Suppressor macrophage treated with lipopolysaccharide for 1 hour (primary cell): Measurements from ENCODE around the gene FAM199X.
"Not testable (repeated sequence)": the region's sequence is repeated elsewhere in the genome, so short reads cannot be mapped to it uniquely, and the experiment has no call there.

Source experiments
- DNase-seq, 3 donors: peaks; one replicate each; pipeline ENCODE4 v3.0.0-alpha.2; 2020 to 2022

Gene FAM199X

DNA sequence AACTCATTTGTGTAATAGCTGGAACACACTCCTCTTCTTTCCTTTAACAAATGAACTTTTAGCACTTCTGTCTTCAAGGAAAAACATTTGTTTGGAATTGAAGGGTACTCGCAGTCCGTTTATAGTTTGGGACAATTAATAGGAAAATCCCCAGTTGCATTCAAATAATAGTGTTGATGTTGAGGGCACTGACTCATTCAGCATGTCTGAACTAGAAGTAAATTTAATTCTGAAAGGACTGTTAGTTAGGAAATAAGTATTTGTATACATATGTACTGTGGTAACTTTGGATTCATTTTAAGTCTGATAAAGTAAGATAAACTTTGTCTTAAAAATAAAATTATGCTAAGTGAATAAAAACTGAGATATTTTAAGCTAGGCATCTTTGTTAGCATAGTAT lies 27.2 kb downstream of the FAM199X start:
- DNase-seq: no peak

DNA sequence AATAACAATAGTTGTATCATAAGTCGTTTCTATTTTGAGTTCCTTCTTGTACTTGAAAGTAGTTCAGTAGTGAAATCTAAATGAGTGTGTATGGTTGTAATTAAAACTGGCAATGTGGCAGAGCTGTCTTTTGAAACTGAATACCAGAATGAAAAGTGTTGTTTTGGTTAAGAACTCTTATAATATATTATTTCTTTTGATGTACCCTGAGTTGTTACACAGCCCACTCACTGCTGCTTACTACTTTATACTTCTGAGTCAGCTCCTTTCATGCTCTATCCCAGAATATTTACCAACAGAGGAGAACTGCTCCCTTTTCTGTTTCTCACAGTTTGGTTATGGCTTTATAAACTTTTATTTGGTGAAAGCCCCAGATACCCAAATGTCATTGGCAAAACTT lies 28.8 kb downstream of the FAM199X start:
- DNase-seq: no peak

DNA sequence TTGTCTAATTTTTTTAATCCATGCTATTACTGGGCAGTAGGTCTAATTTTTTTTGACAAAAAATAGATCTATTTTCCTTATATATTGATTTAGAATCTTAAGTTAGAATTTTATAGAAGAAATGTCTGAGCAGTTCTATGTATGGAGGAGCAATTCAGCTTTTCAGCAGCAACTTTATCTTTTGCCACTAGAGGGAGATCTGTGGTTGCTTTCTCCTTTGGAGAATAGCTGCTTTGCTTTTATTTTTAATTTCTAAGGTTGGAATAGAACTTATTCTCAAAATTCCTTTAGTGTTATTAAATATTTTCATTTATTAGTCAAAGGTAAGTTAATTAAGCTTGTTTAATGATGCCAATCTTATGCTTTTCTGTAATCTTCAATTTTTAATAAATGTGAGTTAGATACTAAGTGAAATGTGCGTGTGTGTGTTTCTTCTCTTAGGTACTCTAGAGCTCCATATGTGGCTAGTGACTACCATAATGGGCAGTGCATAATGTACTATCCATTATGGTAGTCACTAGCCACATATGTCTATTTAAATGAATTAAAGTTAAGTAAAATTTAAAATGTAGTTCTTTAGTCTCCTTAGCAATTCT lies 29.3 kb downstream of the FAM199X start:
- peak; percentile 42 to 50 (median 47) for DNase-seq

DNA sequence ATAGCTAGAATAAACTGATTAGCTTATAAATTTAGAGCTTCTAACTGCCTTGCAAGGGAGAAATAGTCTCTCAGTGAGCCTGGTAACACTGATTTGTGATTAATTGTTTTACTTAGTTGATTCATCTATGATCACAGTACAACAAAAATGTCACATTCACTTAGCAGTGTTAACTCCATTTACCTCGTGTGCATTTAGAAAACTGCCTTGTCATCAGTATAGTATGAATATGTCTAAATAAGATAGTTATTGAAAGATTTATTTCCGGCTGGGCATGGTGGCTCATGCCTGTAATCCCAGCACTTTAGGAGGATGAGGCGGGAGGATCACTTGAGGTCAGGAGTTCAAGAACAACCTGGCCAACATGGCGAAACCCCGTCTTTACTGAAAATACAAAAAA lies 39.3 kb downstream of the FAM199X start:
- no peak for DNase-seq

GRCh38 chrX:104211187-104211586 lies 44.9 kb downstream of the FAM199X start:
- no peak for DNase-seq

DNA sequence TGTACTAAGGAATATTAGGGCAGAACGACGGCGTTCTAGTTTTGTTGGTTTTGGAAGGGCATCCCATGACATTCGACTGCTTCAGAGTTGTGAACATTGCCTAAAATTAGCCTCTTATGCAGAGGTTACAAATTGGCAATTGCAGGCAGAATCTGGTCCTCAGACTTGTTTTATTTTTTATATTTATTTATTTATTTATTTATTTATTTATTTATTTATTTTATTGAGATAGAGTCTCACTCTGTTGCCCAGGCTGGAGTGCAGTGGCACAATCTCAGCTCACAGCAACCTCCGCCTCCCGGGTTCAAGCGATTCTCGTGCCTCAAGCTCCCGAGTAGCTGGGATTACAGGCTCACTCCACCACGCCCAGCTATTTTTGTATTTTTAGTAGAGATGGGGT lies 63.8 kb downstream of the FAM199X start:
- DNase-seq: not testable (repeated sequence)
